Measurements from ENCODE around the gene COL11A1.

- peak; percentile 76 for TF ChIP-seq CTCF (IDR thresholded peaks at IDR 0.05; ENCODE audit: borderline replicate concordance, extremely low read depth, low read length, poor library complexity, severe bottlenecking)
- no peak for TF ChIP-seq EZH2 (IDR thresholded peaks at IDR 0.05; ENCODE audit: borderline replicate concordance, low read depth, low read length, severe bottlenecking)
Measured at GRCh38 chr1:102970496-102971078, 137.7 kb downstream of the COL11A1 start.

Measured in DND-41 (cell line).